NT2/D1 (cell line): ENCODE results near the gene LHFPL3.

ENCODE experiments used
- SUZ12 ChIP-seq: IDR thresholded peaks from 2 replicates; pipeline ENCODE4 v1.6.1; 2011; ENCODE audit not compliant: insufficient read length, insufficient read depth; ENCODE audit errors: extremely low read depth
- ZNF274 ChIP-seq: IDR thresholded peaks from 2 replicates; pipeline ENCODE4 v1.6.1; 2011; ENCODE audit warnings: mild to moderate bottlenecking, low read depth, low read length

DNA sequence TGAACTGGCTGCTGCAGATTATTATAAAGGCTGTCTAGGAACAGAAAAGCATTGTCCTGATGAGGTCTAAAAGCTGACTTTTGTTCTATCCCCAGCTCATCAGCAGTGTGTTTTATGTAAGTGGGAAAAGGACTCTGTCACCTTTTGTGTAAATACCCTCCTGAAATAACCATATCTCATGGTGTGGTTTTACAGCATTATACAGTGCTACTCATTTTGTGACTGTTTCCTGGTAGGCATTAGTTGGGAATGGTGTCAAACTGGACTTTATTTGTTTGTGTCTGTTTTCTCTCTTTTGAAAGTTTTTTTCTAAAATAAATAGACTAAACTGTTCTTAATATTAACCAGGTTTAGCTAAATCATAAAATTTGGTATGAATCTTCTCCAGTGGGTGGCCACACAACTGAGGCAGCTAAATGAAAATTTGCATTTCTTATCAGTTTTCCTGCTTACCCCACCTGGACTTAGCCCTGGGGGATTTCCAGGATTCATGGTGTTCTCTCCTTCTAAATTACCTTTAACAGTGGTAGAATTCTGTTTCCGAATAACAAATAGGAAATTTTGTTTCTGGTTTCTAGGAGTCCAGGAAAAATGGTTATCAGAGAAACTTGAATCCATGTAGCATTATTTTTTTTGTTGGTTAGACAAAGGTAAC, 140.9 kb downstream of the LHFPL3 start:
- TF ChIP-seq SUZ12: no peak
- TF ChIP-seq ZNF274: no peak
